Mesenchymal stem cell (in vitro differentiated cells and primary cell): ENCODE results near the gene ATG5.

ENCODE experiments used
- DNase-seq: peaks from one replicate; pipeline ENCODE4 v3.0.0-alpha.2; 2013
- H2AFZ ChIP-seq: one replicate; pipeline ENCODE4 v1.6.1; 2013; ENCODE audit warnings: low read depth, mild to moderate bottlenecking, control low read depth, inconsistent platforms, low read length, moderate library complexity
- H2AK5ac ChIP-seq: 2 replicates; pipeline ENCODE4 v1.6.1; 2013; ENCODE audit warnings: low read length, moderate library complexity, mild to moderate bottlenecking, inconsistent platforms; ENCODE audit not compliant: severe bottlenecking
- H2BK120ac ChIP-seq: one replicate; pipeline ENCODE4 v1.6.1; 2013; ENCODE audit warnings: low read depth, mild to moderate bottlenecking, inconsistent platforms, low read length, moderate library complexity
- H2BK12ac ChIP-seq, 2 experiments: one replicate each; pipeline ENCODE4 v1.6.1; 2013; ENCODE audit warnings: inconsistent platforms in 2 of 2, low read length in 2 of 2, mild to moderate bottlenecking in 2 of 2, moderate library complexity in 2 of 2, control low read depth in 1 of 2
- H2BK15ac ChIP-seq: one replicate; pipeline ENCODE4 v1.6.1; 2013; ENCODE audit warnings: mild to moderate bottlenecking, low read depth, inconsistent platforms; ENCODE audit not compliant: poor library complexity, severe bottlenecking
- H2BK5ac ChIP-seq: 2 replicates; pipeline ENCODE4 v1.6.1; 2013; ENCODE audit warnings: low read depth, mild to moderate bottlenecking, low read length, control low read depth, inconsistent platforms; ENCODE audit not compliant: poor library complexity, severe bottlenecking
- H3K14ac ChIP-seq, 2 experiments: one replicate each; pipeline ENCODE4 v1.6.1; 2013; ENCODE audit warnings: inconsistent platforms in 2 of 2, low read length in 2 of 2, control low read depth in 1 of 2, mild to moderate bottlenecking in 1 of 2, moderate library complexity in 1 of 2
- H3K18ac ChIP-seq, 2 experiments: one replicate each; pipeline ENCODE4 v1.6.1; 2013; ENCODE audit warnings: inconsistent platforms in 2 of 2, low read length in 2 of 2, control low read depth in 1 of 2, low read depth in 1 of 2, mild to moderate bottlenecking in 1 of 2
- H3K23ac ChIP-seq, 2 experiments: one replicate each; pipeline ENCODE4 v1.6.1; 2013; ENCODE audit warnings: inconsistent platforms in 2 of 2, low read length in 2 of 2, mild to moderate bottlenecking in 2 of 2, moderate library complexity in 2 of 2, control low read depth in 1 of 2
- H3K27ac ChIP-seq: 2 replicates; pipeline ENCODE4 v1.5.1; 2013; ENCODE audit warnings: mild to moderate bottlenecking, moderate library complexity, low read length, control low read depth, inconsistent platforms; ENCODE audit not compliant: poor library complexity, severe bottlenecking
- H3K27me3 ChIP-seq, 2 experiments: 2 replicates each; pipeline versions ENCODE4 v1.6.1 to v1.7.0; 2013; ENCODE audit warnings: low read length in 2 of 2, mild to moderate bottlenecking in 2 of 2, moderate library complexity in 2 of 2, control low read depth in 1 of 2, inconsistent platforms in 1 of 2; ENCODE audit not compliant: control insufficient read depth in 1 of 2, insufficient read depth in 1 of 2
- H3K36me3 ChIP-seq, 2 experiments: 2 replicates each; pipeline versions ENCODE4 v1.6.1 to v1.7.0; 2013; ENCODE audit warnings: low read length in 2 of 2, control low read depth in 1 of 2, inconsistent platforms in 1 of 2, low read depth in 1 of 2, mild to moderate bottlenecking in 1 of 2; ENCODE audit not compliant: insufficient read depth in 2 of 2, control insufficient read depth in 1 of 2
- H3K4ac ChIP-seq, 2 experiments: one replicate each; pipeline ENCODE4 v1.6.1; 2013; ENCODE audit warnings: inconsistent platforms in 2 of 2, low read length in 2 of 2, mild to moderate bottlenecking in 2 of 2, moderate library complexity in 2 of 2, control low read depth in 1 of 2, low read depth in 1 of 2
- H3K4me1 ChIP-seq: 2 replicates; pipeline ENCODE4 v1.6.1; 2013; ENCODE audit warnings: low read depth, low read length, control low read depth; ENCODE audit not compliant: control insufficient read depth, insufficient read depth
- H3K4me2 ChIP-seq: 2 replicates; pipeline ENCODE4 v1.6.1; 2013; ENCODE audit warnings: low read length, mild to moderate bottlenecking, inconsistent platforms; ENCODE audit not compliant: poor library complexity, severe bottlenecking
- H3K4me3 ChIP-seq, 2 experiments: 2 replicates each; pipeline versions ENCODE4 v1.5.1 to v1.7.0; 2013; ENCODE audit warnings: low read length in 2 of 2, mild to moderate bottlenecking in 2 of 2, control low read depth in 1 of 2, low read depth in 1 of 2; ENCODE audit not compliant: insufficient read depth in 1 of 2
- H3K79me1 ChIP-seq: replicated peaks from 2 replicates; pipeline ENCODE4 v1.6.1; 2013; ENCODE audit warnings: mild to moderate bottlenecking, control low read depth, low read length, inconsistent platforms; ENCODE audit not compliant: poor library complexity, severe bottlenecking
- H3K9ac ChIP-seq: 2 replicates; pipeline ENCODE4 v1.7.0; 2013; ENCODE audit warnings: mild to moderate bottlenecking, low read length, moderate library complexity
- H3K9me3 ChIP-seq: 2 replicates; pipeline ENCODE4 v1.7.0; 2013; ENCODE audit warnings: mild to moderate bottlenecking, low read length; ENCODE audit not compliant: control insufficient read depth
- H4K8ac ChIP-seq: one replicate; pipeline ENCODE4 v1.6.1; 2013; ENCODE audit warnings: inconsistent platforms, mild to moderate bottlenecking, low read length, moderate library complexity
- H4K91ac ChIP-seq: one replicate; pipeline ENCODE4 v1.6.1; 2013; ENCODE audit warnings: mild to moderate bottlenecking, low read length, inconsistent platforms
- WGBS: methylation state at CpG from one replicate; pipeline ENCODE4 v1.1.7; 2013; ENCODE audit warnings: mixed read lengths; 5-methylcytosine and 5-hydroxymethylcytosine counted together

Gene ATG5

DNA sequence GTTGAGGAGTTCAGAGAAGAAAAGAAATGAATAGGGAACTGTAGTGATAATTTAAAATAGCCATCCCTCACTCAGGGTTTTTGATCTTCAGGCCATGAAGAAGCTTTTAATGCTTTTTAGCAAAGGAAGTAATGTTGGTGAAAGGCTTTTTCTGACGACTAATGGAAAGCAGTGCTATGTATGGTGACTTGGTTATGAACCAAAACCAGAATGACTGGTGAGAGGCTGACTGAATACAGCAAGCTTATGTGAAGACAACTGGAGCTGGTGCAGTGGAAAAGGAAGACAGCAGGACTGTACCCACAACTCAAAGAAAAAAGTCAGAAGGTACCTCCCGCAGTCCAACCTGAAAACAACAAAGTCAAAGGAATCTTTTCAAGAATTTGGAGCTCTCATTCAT, 120.6 kb downstream of the ATG5 start:
- Histone ChIP-seq H3K9me3 (no peaks in the 10 kb centered on the region), H3K9ac (no peak overlapping the region), H4K8ac (no peak overlapping the region), H3K4ac (no peak overlapping the region), H2BK15ac (no peak overlapping the region), H2AFZ (no peak overlapping the region), H3K18ac (no peak overlapping the region), H2BK12ac (no peak overlapping the region), H3K14ac (no peak overlapping the region), H2BK5ac (no peak overlapping the region), H3K4me2 (no peak overlapping the region), H2AK5ac (no peak overlapping the region), H2BK120ac (no peak overlapping the region), H4K91ac (no peak overlapping the region), H3K36me3 (peaks cover 0 to 13% of the 10 kb centered on the region in 2 experiments), H3K4me1 (no peaks in the 10 kb centered on the region), H3K27me3 (no peaks in the 10 kb centered on the region), H3K27ac (no peak overlapping the region), H3K23ac (no peak overlapping the region), H3K4me3 (no peak overlapping the region), H3K79me1 (peaks cover 12% of the 10 kb centered on the region)
- 69% methylated on average over 1 of the region's 2 CpGs for WGBS
- no peak for DNase-seq

DNA sequence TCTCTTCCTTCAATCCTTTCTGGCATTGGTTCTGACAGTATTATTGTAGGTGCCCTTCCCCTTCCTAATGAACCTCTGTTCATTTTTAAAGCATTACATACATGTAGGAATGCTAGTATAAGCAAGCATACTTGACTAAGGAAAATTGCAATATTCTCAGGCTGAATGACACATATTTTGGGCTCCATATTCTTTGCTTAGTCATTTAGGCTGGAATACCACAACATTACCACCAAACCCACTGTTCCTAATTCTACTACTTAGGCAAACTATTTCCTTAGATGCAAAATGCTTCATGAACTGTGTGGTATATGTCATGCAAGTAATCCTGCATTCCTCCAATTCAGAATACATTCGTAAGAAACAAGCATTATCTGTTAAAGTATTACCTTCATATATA, 125.6 kb downstream of the ATG5 start:
- H2BK12ac ChIP-seq: no peak overlapping the region
- H3K27me3 ChIP-seq: no peaks in the 10 kb centered on the region
- H3K9ac ChIP-seq: no peak overlapping the region
- no peak overlapping the region for H2BK15ac ChIP-seq
- H4K8ac ChIP-seq: no peak overlapping the region
- H2AK5ac ChIP-seq: no peak overlapping the region
- no peak overlapping the region for H3K23ac ChIP-seq
- H3K4me2 ChIP-seq: no peak overlapping the region
- no peaks in the 10 kb centered on the region for H3K9me3 ChIP-seq
- peaks cover 0 to 15% of the 10 kb centered on the region in 2 experiments for H3K36me3 ChIP-seq
- no peaks in the 10 kb centered on the region for H3K4me1 ChIP-seq
- no peak overlapping the region for H4K91ac ChIP-seq
- no peak overlapping the region for H3K27ac ChIP-seq
- no peak overlapping the region for H3K18ac ChIP-seq
- H3K4ac ChIP-seq: no peak overlapping the region
- H2BK5ac ChIP-seq: no peak overlapping the region
- no peak overlapping the region for H2BK120ac ChIP-seq
- H2AFZ ChIP-seq: no peak overlapping the region
- DNase-seq: peak; percentile 62
- H3K14ac ChIP-seq: no peak overlapping the region
- H3K4me3 ChIP-seq: no peak overlapping the region
- no CpG with 5 or more reads among the region's 1 CpG for WGBS
- H3K79me1 ChIP-seq: peaks cover 10% of the 10 kb centered on the region

GRCh38 chr6:106199331-106199730, 126.2 kb downstream of the ATG5 start:
- no peaks in the 10 kb centered on the region for H3K9me3 ChIP-seq
- WGBS: 80% methylated on average over 1 of the region's 1 CpG
- H3K4ac ChIP-seq: no peak overlapping the region
- H2AK5ac ChIP-seq: no peak overlapping the region
- H3K14ac ChIP-seq: no peak overlapping the region
- H2AFZ ChIP-seq: no peak overlapping the region
- peak; percentile 33 for DNase-seq
- no peak overlapping the region for H4K8ac ChIP-seq
- no peaks in the 10 kb centered on the region for H3K27me3 ChIP-seq
- no peak overlapping the region for H3K9ac ChIP-seq
- peaks cover 0 to 15% of the 10 kb centered on the region in 2 experiments for H3K36me3 ChIP-seq
- H3K4me2 ChIP-seq: no peak overlapping the region
- no peak overlapping the region for H3K27ac ChIP-seq
- H2BK120ac ChIP-seq: no peak overlapping the region
- peaks cover 10% of the 10 kb centered on the region for H3K79me1 ChIP-seq
- no peaks in the 10 kb centered on the region for H3K4me1 ChIP-seq
- H3K23ac ChIP-seq: no peak overlapping the region
- H2BK12ac ChIP-seq: no peak overlapping the region
- H3K4me3 ChIP-seq: no peak overlapping the region
- H2BK15ac ChIP-seq: no peak overlapping the region
- no peak overlapping the region for H3K18ac ChIP-seq
- no peak overlapping the region for H2BK5ac ChIP-seq
- H4K91ac ChIP-seq: no peak overlapping the region

GRCh38 chr6:106197441-106197840, 128.1 kb downstream of the ATG5 start:
- Histone ChIP-seq H2BK120ac (no peak overlapping the region), H2AFZ (no peak overlapping the region), H4K8ac (no peak overlapping the region), H3K4me3 (no peak overlapping the region), H3K18ac (no peak overlapping the region), H3K4me2 (no peak overlapping the region), H2BK15ac (no peak overlapping the region), H3K4me1 (no peaks in the 10 kb centered on the region), H3K27ac (no peak overlapping the region), H3K9ac (no peak overlapping the region), H3K4ac (no peak overlapping the region), H3K36me3 (peaks cover 0 to 15% of the 10 kb centered on the region in 2 experiments), H4K91ac (no peak overlapping the region), H3K27me3 (no peaks in the 10 kb centered on the region), H3K14ac (no peak overlapping the region), H2BK5ac (no peak overlapping the region), H2AK5ac (no peak overlapping the region), H3K9me3 (no peaks in the 10 kb centered on the region), H2BK12ac (no peak overlapping the region), H3K23ac (no peak overlapping the region), H3K79me1 (peaks cover 4% of the 10 kb centered on the region)
- no peak for DNase-seq
- WGBS: 98% methylated on average over 3 of the region's 4 CpGs
